Heart right ventricle (tissue), 16 donors: ENCODE results near the gene SNRPA. TPM values are rescaled to one million over a fixed set of nuclear protein-coding genes. Genes with fewer than 3 reads are reported as not detected.

Source experiments
- ATAC-seq, 8 donors: fragments of 200-7000 bp; cut with Tn5 transposase; one replicate each; pipeline ENCODE4 v1.9.1; 2020; ENCODE audit warnings: mild to moderate bottlenecking in 8 of 8, moderate library complexity in 8 of 8, moderate number of reproducible peaks in 1 of 8
- DNase-seq, 2 donors: peaks; one replicate each; pipeline ENCODE4 v3.0.0-alpha.2; 2020
- H3K27ac ChIP-seq, 10 donors: fragments of 200-600 bp; sonication (generic) in 2 of 10; one replicate each; pipeline versions ENCODE4 v1.5.0 to v1.8.0; 2020 to 2022; ENCODE audit warnings: mild to moderate bottlenecking in 3 of 10
- H3K27me3 ChIP-seq, 7 donors: fragments of 200-600 bp; one replicate each; pipeline ENCODE4 v1.8.0; 2021 to 2022; ENCODE audit warnings: mild to moderate bottlenecking in 2 of 7
- H3K36me3 ChIP-seq, 9 donors: fragments of 200-600 bp; sonication (generic) in 1 of 9; one replicate each; pipeline versions ENCODE4 v1.5.0 to v1.8.0; 2020 to 2022; ENCODE audit warnings: mild to moderate bottlenecking in 2 of 9
- H3K4me1 ChIP-seq, 9 donors: fragments of 200-600 bp; sonication (generic) in 1 of 9; one replicate each; pipeline versions ENCODE4 v1.5.0 to v1.8.0; 2020 to 2022; ENCODE audit warnings: mild to moderate bottlenecking in 4 of 9
- H3K4me3 ChIP-seq, 10 donors: fragments of 200-600 bp; sonication (generic) in 2 of 10; one replicate each; pipeline versions ENCODE4 v1.5.0 to v1.8.0; 2020 to 2022; ENCODE audit warnings: mild to moderate bottlenecking in 7 of 10, moderate library complexity in 2 of 10
- H3K9me3 ChIP-seq, 11 donors: fragments of 200-600 bp in 10 of 11; sonication (generic) in 2 of 11; one replicate each; pipeline versions ENCODE4 v1.5.0 to v1.8.0; 2013 to 2022; ENCODE audit warnings: mild to moderate bottlenecking in 2 of 11, control low read depth in 1 of 11, moderate library complexity in 1 of 11
- WGBS, 2 donors: extraction: QIAGEN DNeasy Blood & Tissue Kit; methylation state at CpG; one replicate each; pipeline ENCODE4 v1.1.7; 2013; ENCODE audit warnings: inconsistent platforms in 1 of 2; 5-methylcytosine and 5-hydroxymethylcytosine counted together
- intact Hi-C, 10 donors: fragments of 100-400 bp; cut with DNase I; formaldehyde crosslinking; loops; one replicate each; pipeline versions ENCODE4 v1.11.1 to v1.14.2; 2022
- polyA plus RNA-seq, 2 donors: library from polyadenylated mRNA; stranded (reverse); fragments of 200-250 nt; gene quantifications; one replicate each; pipeline ENCODE4 v1.2.3, GENCODE V29; 2013
- total RNA-seq, 10 donors: library from RNA; stranded (reverse); fragmentation: NEBNext Ultra II Directional in 3 of 10; extraction: Animal tissue kit (Norgen Biotek cat#: 25700) in 3 of 10; gene quantifications; one replicate each; pipeline versions ENCODE4 v1.2.1 to v1.2.4, GENCODE V29; 2021 to 2023
- TF ChIP-seq, protein P1 (sequence below), 9 donors: fragments of 200-600 bp; sonication (generic) in 2 of 9; IDR thresholded peaks; one replicate each; pipeline versions ENCODE4 v1.5.0 to v1.8.0; 2021 to 2022; ENCODE audit warnings: antibody characterized with exemption in 9 of 9, mild to moderate bottlenecking in 5 of 9, moderate library complexity in 1 of 9
- donor health status: Arrhythmogenic right ventricular cardiomyopathy.
- donor health status: ischemic (EF 13 %, LVEDD 7.1; RV severe dilation, severe dysfunction).
- donor health status: healthy with polysubstance abuse.
- donor health status: DM: no; HTN: yes; CAD: no.
- donor health status: DM: no; HTN: no; CAD: no.
- donor health status: ischemic (EF 25% LVEDD 6.9; RV normal size, moderate dysfunction).
- donor health status: ischemic (EF 25% LVEDD 5.7; RV mildly dilated, moderate dysfunction).
- donor health status: healthy.
- donor health status: DM: yes; HTN: yes; CAD: no.
- donor health status: Ischemic cardiomyopathy.
- donor health status: ischemic (EF 35%, LVEDD 5.7; RV mildly dilated, moderate dysfunction).
- donor health status: nonischemic (EF 11% LVEDD 7.7; RV severe dilation, severe dysfunction).
- donor health status: DM: yes; HTN: yes; CAD: no.
- donor health status: PGD.
- donor health status: ischemic (EF 29% LVEDD 5.4; RV normal size, mild dysfunction).
- donor health status: nonischemic (EF 23%, LVEDD 6.1; RV moderate dilation, normal function).

The SNRPA gene
- total and polyA plus RNA-seq, 12 donors = 24.0 to 40.6 (median 35.0) TPM

DNA sequence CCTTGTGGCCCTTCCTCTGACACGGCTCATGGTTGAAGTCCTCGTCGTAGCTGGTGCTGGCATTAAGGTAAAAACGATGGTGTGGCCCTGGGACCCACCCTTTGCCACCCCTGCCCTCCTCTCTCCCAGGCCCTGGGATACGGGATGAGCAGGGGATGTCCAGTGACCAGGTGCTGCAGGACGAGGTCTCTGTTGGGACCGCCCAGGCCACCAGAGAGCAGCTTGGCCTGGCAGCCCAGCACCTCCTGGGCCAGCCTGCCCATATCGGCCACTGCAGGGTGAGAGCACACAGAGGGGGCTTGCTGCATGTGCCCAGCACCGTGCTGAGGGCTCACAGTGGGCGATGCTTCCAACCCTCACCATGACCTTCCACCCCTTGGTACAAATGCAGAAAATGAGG lies 7.1 kb upstream of the SNRPA start:
- Histone ChIP-seq H3K9me3 (no peaks in the 10 kb centered on the region), H3K4me1 (peaks cover 0 to 39% (median 17%) of the 10 kb centered on the region in 9 donors), H3K4me3 (no peak overlapping the region), H3K27ac (no peak overlapping the region), H3K36me3 (peaks cover 0 to 35% (median 9%) of the 10 kb centered on the region in 9 donors), H3K27me3 (no peaks in the 10 kb centered on the region)
- intact Hi-C loops = loop anchor here in 1 of 10 donors (5.0 kb wide), 1 partner anchor 72 kb away; no protein-coding TSS in a partner anchor
- no peak for DNase-seq
- TF ChIP-seq, protein P1, sequence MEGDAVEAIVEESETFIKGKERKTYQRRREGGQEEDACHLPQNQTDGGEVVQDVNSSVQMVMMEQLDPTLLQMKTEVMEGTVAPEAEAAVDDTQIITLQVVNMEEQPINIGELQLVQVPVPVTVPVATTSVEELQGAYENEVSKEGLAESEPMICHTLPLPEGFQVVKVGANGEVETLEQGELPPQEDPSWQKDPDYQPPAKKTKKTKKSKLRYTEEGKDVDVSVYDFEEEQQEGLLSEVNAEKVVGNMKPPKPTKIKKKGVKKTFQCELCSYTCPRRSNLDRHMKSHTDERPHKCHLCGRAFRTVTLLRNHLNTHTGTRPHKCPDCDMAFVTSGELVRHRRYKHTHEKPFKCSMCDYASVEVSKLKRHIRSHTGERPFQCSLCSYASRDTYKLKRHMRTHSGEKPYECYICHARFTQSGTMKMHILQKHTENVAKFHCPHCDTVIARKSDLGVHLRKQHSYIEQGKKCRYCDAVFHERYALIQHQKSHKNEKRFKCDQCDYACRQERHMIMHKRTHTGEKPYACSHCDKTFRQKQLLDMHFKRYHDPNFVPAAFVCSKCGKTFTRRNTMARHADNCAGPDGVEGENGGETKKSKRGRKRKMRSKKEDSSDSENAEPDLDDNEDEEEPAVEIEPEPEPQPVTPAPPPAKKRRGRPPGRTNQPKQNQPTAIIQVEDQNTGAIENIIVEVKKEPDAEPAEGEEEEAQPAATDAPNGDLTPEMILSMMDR (IDR thresholded peaks at IDR 0.05) = no peak
- no peak for ATAC-seq
- 93 to 94% methylated on average over 10 of the region's 10 CpGs for WGBS, 2 donors

DNA sequence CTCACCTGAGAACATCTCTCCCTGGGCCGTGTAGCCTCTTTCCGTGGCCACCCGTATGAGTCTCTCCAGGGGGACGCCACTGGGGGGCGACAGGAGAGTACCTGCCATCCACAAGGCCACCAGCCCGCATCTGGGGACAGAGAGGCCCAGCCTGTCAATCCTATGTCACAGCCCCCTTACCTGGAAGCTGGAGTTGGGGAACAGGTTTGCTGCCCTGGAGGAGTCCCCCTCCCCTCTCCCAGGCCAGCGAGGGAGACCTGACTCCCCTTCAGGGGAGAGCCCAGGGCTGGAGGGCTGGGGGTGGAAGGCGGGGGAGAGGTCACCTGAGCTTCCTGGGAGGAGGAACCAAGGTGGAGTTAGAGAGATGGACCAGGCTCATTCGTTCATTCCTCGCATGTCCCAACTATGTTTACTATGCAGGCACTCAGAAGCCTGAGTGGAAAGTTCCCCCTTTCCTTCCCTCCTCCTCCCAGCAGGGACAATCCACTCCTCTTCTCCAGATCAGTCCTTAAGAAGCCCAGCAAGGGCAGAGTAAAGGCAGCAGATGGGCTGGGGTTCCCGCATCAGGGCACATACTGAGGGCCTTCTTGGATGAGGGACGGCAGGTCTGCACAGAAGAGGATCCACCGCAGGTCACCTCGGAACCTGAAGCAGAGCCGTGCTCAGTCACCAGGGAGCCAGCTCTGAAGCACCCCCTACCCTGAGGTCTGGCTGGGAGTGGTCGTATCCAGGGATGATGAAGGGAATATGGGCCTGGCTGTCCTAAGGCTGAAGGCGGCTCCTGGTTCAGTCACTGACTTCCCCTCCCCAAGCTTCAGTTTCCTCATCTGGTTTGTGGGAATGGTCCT lies 6.2 kb upstream of the SNRPA start:
- intact Hi-C loops = loop anchor here in 1 of 10 donors (5.0 kb wide), 1 partner anchor 72 kb away; no protein-coding TSS in a partner anchor
- H3K27ac ChIP-seq = peak overlapping the region in 1 of 10 donors; percentile 36
- 66 to 74% methylated on average over 17 of the region's 17 CpGs for WGBS, 2 donors
- H3K36me3 ChIP-seq = peaks cover 0 to 26% (median 1%) of the 10 kb centered on the region in 9 donors
- peaks cover 8 to 45% (median 23%) of the 10 kb centered on the region in 9 donors for H3K4me1 ChIP-seq
- TF ChIP-seq, protein P1 (IDR thresholded peaks at IDR 0.05) = peak in 3 of 9 donors; percentile 12 to 31 (median 17)
- no peaks in the 10 kb centered on the region for H3K27me3 ChIP-seq
- ATAC-seq (no peak), DNase-seq (no peak)
- H3K9me3 ChIP-seq = no peaks in the 10 kb centered on the region
- no peak overlapping the region for H3K4me3 ChIP-seq

DNA sequence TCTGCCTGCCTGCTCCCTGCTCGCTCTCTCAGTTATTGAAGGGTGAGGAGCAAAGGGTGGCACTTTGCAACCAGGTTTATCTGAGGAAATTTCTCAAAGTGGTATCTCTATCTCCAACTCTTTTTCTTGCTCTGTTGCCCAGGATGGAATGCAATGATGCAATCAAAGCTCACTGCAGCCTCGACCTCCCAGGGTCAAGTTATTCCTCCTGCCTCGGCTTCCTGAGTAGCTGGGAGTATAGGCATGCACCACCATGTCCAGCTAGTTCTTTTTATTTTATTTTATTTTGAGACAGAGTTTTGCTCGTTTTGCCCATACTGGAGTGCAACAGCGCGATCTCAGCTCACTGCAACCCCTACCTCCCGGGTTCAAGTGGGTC lies 5.6 kb upstream of the SNRPA start:
- Histone ChIP-seq H3K9me3 (no peaks in the 10 kb centered on the region), H3K4me3 (no peak overlapping the region), H3K27me3 (no peaks in the 10 kb centered on the region), H3K27ac (peak overlapping the region in 1 of 10 donors; percentile 36), H3K36me3 (peaks cover 0 to 20% (median 0%) of the 10 kb centered on the region in 9 donors), H3K4me1 (peaks cover 9 to 42% (median 25%) of the 10 kb centered on the region in 9 donors)
- ATAC-seq (no peak), DNase-seq (no peak)
- intact Hi-C loops = no loop called here
- WGBS, 2 donors = 81 to 83% methylated on average over 7 of the region's 7 CpGs
- TF ChIP-seq, protein P1 (IDR thresholded peaks at IDR 0.05) = no peak

DNA sequence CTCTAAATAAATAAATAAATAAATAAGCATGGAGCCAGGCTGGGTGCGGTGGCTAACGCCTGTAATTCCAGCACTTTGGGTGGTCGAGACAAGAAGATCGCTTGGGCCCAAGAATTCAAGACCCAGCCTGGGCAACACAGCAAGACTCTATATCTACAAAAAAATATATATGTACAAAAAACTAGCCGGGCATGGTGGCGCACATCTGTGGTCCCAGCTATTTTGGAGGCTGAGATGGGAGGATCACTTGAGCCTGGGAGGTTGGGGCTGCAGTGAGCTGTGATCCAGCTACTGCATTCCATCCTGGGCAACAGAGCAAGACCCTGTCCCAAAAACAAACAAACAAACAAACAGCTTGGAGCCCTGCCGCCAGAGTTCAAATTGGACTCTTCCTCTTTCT lies 3.5 kb upstream of the SNRPA start:
- H3K4me1 ChIP-seq = peaks cover 14 to 44% (median 28%) of the 10 kb centered on the region in 9 donors
- peak overlapping the region in 2 of 10 donors; percentile 96 to 99 for H3K27ac ChIP-seq
- H3K9me3 ChIP-seq = no peaks in the 10 kb centered on the region
- peaks cover 0 to 9% (median 0%) of the 10 kb centered on the region in 9 donors for H3K36me3 ChIP-seq
- intact Hi-C loops = no loop called here
- H3K4me3 ChIP-seq = no peak overlapping the region
- DNase-seq = no peak
- no peaks in the 10 kb centered on the region for H3K27me3 ChIP-seq
- WGBS, 2 donors = 97% methylated on average over 7 of the region's 7 CpGs
- TF ChIP-seq, protein P1 (IDR thresholded peaks at IDR 0.05) = no peak
- ATAC-seq = no peak
